PC-9 (cell line): Measurements from ENCODE around the gene DENND5A. TPM values are rescaled to one million over a fixed set of nuclear protein-coding genes. Genes with fewer than 3 reads are reported as not detected.
A peak's percentile ranks its signal among the peaks of the same experiment; 100 is the strongest.

Experiments
- BruUV-seq: library from RNA; stranded (reverse); fragments of 400-500 nt; replicated peaks from 2 replicates; lab custom pipeline; 2021; lab: Mats Ljungman, UMichigan
- CTCF ChIA-PET: fragments of 300-600 bp; sonication (Branson Sonifier 250); formaldehyde crosslinking; loops from one replicate; lab custom pipeline; 2022; ENCODE audit warnings: antibody characterized with exemption; lab: Charles Lee
- POLR2A ChIA-PET: fragments of 300-600 bp; sonication (Branson Sonifier 250); formaldehyde crosslinking; loops from one replicate; lab custom pipeline; 2022; ENCODE audit warnings: antibody characterized with exemption; ENCODE audit not compliant: unreplicated experiment; lab: Charles Lee
- DNase-seq, 2 experiments: peaks; one replicate each; pipeline versions ENCODE4 v3.0.0 to v3.0.0-alpha.2; 2015 to 2022; ENCODE audit warnings: mixed read lengths in 1 of 2
- H2AFZ ChIP-seq: fragments of 200-600 bp; sonication (generic); 2 replicates; pipeline ENCODE4 v1.8.1; 2017; ENCODE audit warnings: antibody characterized with exemption
- H3F3A ChIP-seq: fragments of 200-600 bp; sonication (generic); 2 replicates; pipeline ENCODE4 v1.8.1; 2017; ENCODE audit warnings: antibody characterized with exemption, mild to moderate bottlenecking, low read depth; ENCODE audit not compliant: insufficient read depth
- H3K27ac ChIP-seq: fragments of 200-600 bp; sonication (generic); 2 replicates; pipeline ENCODE4 v1.6.1; 2016; ENCODE audit warnings: mixed run types
- H3K27me3 ChIP-seq: fragments of 200-600 bp; sonication (generic); 2 replicates; pipeline ENCODE4 v1.6.1; 2016; ENCODE audit warnings: low read depth, mixed run types; ENCODE audit not compliant: insufficient read depth
- H3K36me3 ChIP-seq: fragments of 200-600 bp; sonication (generic); 2 replicates; pipeline ENCODE4 v1.6.1; 2016; ENCODE audit warnings: low read depth, mixed run types
- H3K4me1 ChIP-seq: fragments of 200-600 bp; sonication (generic); replicated peaks from 2 replicates; pipeline ENCODE4 v1.6.1; 2016; ENCODE audit warnings: mixed run types; ENCODE audit not compliant: insufficient read depth
- H3K4me2 ChIP-seq: fragments of 200-600 bp; sonication (generic); 2 replicates; pipeline ENCODE4 v1.6.1; 2017; ENCODE audit warnings: mixed run types
- H3K4me3 ChIP-seq: fragments of 200-600 bp; sonication (generic); 2 replicates; pipeline ENCODE4 v1.6.1; 2016; ENCODE audit warnings: mixed run types
- H3K79me2 ChIP-seq: fragments of 200-600 bp; sonication (generic); 2 replicates; pipeline ENCODE4 v1.6.1; 2017; ENCODE audit warnings: low read depth, mixed run types
- H3K9me2 ChIP-seq: fragments of 200-600 bp; sonication (generic); 2 replicates; pipeline ENCODE4 v1.8.1; 2017; ENCODE audit warnings: mild to moderate bottlenecking; ENCODE audit not compliant: insufficient read depth
- H3K9me3 ChIP-seq: fragments of 200-600 bp; sonication (generic); 2 replicates; pipeline ENCODE4 v1.8.1; 2016; ENCODE audit warnings: low read depth; ENCODE audit not compliant: insufficient read depth
- H4K20me1 ChIP-seq: fragments of 200-600 bp; sonication (generic); 2 replicates; pipeline ENCODE4 v1.8.1; 2017; ENCODE audit not compliant: insufficient read depth
- EZH2 ChIP-seq: fragments of 200-600 bp; sonication (generic); IDR thresholded peaks from 2 replicates; pipeline ENCODE4 v1.8.0; 2017; ENCODE audit warnings: antibody characterized with exemption, low read depth
- intact Hi-C: fragments of 100-400 bp; cut with micrococcal nuclease; formaldehyde crosslinking; loops from one replicate; pipeline ENCODE4 v1.10.0; 2022; ENCODE audit not compliant: unreplicated experiment
- total RNA-seq: library from RNA; stranded (reverse); gene quantifications from 2 replicates; pipeline ENCODE4 v1.2.3, GENCODE V29; 2021
- TF ChIP-seq, protein P1 (sequence below): fragments of 200-600 bp; sonication (generic); conservative IDR thresholded peaks from 2 replicates; pipeline ENCODE4 v1.6.1; 2017; ENCODE audit warnings: mixed run types, antibody characterized with exemption, mild to moderate bottlenecking, moderate library complexity

Gene DENND5A
- total RNA-seq, 1 experiment from 2014 or later, result 19.8 TPM

DNA sequence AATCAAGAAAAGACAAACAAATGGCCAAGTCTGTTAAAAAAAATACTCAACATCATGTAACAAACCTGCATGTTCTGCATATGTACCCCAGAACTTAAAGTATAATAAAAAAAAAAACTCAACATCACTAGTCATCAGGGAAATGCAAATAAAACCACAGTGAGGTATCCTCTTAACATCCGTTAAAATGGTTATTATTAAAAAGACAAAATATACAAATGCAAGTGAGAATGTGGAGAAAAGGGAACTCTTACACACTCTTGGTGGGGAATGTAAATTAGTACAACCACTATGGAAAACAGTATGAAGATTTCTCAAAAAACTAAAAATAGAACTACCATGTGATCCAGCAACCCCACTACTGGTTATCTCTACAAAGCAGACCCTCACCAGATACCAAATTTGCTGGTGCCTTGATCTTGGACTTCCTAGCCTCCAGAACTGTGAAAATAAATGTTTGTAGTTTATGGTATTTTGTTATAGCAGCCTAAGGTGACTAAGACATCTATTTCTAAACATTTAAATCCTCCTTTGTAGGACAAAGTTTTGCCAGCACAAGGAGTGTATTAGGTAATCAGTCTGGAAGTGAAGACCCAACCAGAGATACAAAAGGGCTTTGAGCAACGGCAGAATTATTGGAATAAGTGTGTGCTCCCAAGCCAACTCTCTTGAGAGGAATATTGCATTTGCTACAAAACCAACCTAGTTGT is 141.4 kb downstream of the DENND5A start:
- Histone ChIP-seq H3K9me2 (no peaks in the 10 kb centered on the region), H2AFZ (no peak overlapping the region), H3K4me2 (no peak overlapping the region), H3K27me3 (no peaks in the 10 kb centered on the region), H4K20me1 (no peaks in the 10 kb centered on the region), H3F3A (no peaks in the 10 kb centered on the region), H3K9me3 (no peaks in the 10 kb centered on the region), H3K4me3 (no peak overlapping the region), H3K36me3 (no peaks in the 10 kb centered on the region), H3K27ac (no peak overlapping the region), H3K79me2 (no peaks in the 10 kb centered on the region), H3K4me1 (no peaks in the 10 kb centered on the region)
- intact Hi-C loops, result no loop called here
- ChIA-PET CTCF (no interaction called here), POLR2A (no interaction called here)
- BruUV-seq, result no TSS peak
- TF ChIP-seq EZH2, result no peak
- TF ChIP-seq, protein P1, sequence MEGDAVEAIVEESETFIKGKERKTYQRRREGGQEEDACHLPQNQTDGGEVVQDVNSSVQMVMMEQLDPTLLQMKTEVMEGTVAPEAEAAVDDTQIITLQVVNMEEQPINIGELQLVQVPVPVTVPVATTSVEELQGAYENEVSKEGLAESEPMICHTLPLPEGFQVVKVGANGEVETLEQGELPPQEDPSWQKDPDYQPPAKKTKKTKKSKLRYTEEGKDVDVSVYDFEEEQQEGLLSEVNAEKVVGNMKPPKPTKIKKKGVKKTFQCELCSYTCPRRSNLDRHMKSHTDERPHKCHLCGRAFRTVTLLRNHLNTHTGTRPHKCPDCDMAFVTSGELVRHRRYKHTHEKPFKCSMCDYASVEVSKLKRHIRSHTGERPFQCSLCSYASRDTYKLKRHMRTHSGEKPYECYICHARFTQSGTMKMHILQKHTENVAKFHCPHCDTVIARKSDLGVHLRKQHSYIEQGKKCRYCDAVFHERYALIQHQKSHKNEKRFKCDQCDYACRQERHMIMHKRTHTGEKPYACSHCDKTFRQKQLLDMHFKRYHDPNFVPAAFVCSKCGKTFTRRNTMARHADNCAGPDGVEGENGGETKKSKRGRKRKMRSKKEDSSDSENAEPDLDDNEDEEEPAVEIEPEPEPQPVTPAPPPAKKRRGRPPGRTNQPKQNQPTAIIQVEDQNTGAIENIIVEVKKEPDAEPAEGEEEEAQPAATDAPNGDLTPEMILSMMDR, result no peak
- DNase-seq, result no peak

DNA sequence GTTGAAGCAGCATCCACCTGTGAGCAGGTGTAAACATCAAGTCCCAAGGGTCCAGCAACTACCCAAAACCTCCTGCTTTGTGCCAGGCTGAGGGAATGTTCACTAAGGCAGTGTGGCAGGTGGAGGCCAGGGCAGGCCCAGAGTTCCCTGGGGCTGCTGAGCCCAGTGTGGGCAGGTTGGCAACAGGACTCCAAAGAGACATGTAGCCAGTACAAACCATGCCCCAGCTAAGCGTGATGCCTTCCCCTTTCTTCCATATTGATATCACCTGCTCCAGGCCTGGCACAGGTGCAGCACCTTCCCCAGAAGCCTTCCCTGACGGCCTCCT is 143.7 kb downstream of the DENND5A start:
- ChIA-PET POLR2A (no interaction called here), CTCF (no interaction called here)
- Histone ChIP-seq H3K4me2 (no peak overlapping the region), H2AFZ (no peak overlapping the region), H3K4me1 (no peaks in the 10 kb centered on the region), H4K20me1 (no peaks in the 10 kb centered on the region), H3K27me3 (no peaks in the 10 kb centered on the region), H3K9me2 (no peaks in the 10 kb centered on the region), H3K36me3 (no peaks in the 10 kb centered on the region), H3F3A (no peaks in the 10 kb centered on the region), H3K27ac (no peak overlapping the region), H3K79me2 (no peaks in the 10 kb centered on the region), H3K4me3 (no peak overlapping the region), H3K9me3 (no peaks in the 10 kb centered on the region)
- no peak for DNase-seq
- no peak for TF ChIP-seq EZH2
- TF ChIP-seq, protein P1, result no peak
- no TSS peak for BruUV-seq
- intact Hi-C loops, result no loop called here

DNA sequence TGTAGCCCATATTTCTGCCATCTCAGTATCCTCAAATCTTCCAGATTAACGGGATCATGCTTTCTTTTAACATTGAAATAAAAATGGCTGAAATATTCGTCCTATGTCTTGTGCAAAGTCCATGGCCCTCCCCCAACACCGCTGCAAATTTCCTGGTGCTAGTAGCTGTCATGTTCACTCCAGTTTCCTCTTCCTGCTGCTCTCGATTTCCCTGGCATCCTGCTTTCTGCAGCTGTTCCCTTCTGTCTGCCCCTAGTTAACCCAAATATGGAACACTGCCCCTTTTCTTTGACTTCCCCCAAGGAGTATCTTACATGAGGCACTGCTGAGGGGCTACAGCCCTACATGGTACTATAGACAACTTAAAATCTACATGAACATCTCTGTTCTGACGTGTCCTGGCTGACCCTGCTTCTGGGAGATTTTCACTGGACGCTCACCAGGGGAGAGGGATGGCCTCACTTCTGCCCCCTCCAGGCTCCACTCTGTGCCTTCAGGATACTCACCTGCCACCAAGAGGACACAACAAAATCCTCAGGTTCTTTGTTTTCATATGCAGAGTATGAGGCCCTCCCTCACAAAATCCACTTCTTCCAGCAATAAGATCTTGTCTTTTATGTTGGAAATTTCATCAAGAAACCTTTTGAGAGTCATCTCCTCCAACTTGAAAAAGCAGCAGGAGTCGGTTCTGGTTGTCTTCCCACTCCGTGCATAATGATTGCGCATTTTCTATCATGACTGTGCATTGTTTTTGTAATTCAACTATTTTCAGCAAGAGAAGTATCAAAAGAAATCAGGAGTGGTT is 144.3 kb downstream of the DENND5A start:
- intact Hi-C loops, result no loop called here
- CTCF ChIA-PET, result interaction anchor here (0.5 kb wide), 1 partner anchor 16 kb away, joined by 3 read pairs; no protein-coding TSS in a partner anchor
- no peaks in the 10 kb centered on the region for H4K20me1 ChIP-seq
- H3K4me3 ChIP-seq, result no peak overlapping the region
- no peaks in the 10 kb centered on the region for H3K9me3 ChIP-seq
- no peaks in the 10 kb centered on the region for H3K36me3 ChIP-seq
- no peak for DNase-seq
- no peak overlapping the region for H3K27ac ChIP-seq
- no peaks in the 10 kb centered on the region for H3K27me3 ChIP-seq
- no peaks in the 10 kb centered on the region for H3K4me1 ChIP-seq
- no TSS peak for BruUV-seq
- no peak overlapping the region for H2AFZ ChIP-seq
- no peaks in the 10 kb centered on the region for H3K9me2 ChIP-seq
- H3F3A ChIP-seq, result no peaks in the 10 kb centered on the region
- no peak for TF ChIP-seq EZH2
- TF ChIP-seq, protein P1, result peak; percentile 39; the same call in 1 of the 2 replicates
- no peaks in the 10 kb centered on the region for H3K79me2 ChIP-seq
- H3K4me2 ChIP-seq, result no peak overlapping the region
- POLR2A ChIA-PET, result no interaction called here
